GM18526 (cell line): ENCODE results near the gene LRRK2.

Source experiments
- POLR2A ChIP-seq: IDR thresholded peaks from 3 replicates; pipeline ENCODE4 v1.6.1; 2011; ENCODE audit not compliant: insufficient read length; ENCODE audit errors: extremely low read depth

The LRRK2 gene

DNA sequence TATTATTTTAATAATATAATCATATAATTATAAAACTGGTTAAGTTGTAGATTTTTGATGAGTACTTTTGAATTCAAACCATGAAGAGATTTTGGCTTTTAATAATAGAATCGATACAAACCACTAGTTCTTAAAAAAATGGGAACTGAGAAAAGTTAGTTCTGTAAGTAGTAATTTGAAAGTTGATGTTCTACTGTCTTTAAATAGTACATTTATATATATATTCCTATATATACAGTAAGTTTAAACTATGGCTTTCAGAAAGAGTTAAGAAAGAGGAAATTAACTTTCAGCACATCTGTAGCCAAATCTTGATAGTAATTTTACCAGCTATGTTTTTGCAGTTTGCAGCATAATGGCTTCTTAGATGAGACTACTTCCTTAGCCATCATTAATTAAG lies 7.8 kb downstream of the LRRK2 start:
- no peak for TF ChIP-seq POLR2A

DNA sequence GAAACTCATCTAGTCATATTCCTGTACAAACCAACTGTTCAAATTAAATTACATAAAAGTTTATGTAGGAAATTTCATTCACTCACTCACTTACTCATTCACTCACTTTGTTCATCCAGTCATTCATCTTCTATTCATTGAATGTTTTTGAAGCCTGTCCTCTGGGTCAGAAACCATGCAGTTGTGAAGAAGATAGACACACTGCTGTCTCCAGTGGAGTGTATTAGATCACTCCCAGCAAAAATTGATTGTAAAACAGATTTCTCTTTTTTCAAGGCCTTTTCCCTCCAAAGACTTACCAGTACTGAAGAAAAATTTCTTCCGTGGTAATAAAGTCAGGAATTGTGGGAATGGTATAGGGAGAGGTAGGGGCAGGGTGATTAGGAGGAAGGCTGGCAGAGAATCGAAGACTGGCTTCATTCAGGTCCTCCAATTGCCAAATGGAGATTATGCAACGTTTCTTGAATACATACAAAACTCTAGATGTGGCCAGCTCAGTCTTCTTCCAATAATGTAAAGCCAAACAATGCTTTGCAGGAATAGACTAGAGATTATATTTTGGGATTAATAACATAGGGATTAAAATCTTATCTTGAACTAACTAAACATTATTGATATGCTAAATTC lies 9.1 kb downstream of the LRRK2 start:
- no peak for TF ChIP-seq POLR2A

DNA sequence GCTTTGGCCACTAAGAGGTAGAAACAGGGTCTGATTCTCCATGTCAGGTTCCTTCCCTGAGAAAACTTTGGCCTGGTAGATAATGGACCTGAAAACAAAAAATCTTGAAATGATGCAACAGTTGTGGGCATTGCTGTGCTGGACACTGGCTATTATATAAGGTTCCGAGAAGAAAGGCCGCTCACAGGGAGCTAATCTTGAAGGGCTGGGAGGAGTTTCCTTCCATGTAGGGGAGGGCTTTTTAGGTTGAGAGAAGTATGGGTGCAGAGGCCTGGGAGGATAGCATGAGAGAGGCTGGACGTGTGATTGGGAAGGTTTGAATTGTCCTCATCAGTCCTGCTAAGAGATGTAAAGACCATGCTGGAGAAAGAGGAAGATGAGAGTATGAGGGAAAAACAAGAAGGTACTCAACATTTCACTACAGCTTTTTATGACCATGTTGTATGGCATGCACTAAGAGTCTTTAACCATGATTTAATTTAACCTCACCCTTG lies 11.6 kb downstream of the LRRK2 start:
- no peak for TF ChIP-seq POLR2A

DNA sequence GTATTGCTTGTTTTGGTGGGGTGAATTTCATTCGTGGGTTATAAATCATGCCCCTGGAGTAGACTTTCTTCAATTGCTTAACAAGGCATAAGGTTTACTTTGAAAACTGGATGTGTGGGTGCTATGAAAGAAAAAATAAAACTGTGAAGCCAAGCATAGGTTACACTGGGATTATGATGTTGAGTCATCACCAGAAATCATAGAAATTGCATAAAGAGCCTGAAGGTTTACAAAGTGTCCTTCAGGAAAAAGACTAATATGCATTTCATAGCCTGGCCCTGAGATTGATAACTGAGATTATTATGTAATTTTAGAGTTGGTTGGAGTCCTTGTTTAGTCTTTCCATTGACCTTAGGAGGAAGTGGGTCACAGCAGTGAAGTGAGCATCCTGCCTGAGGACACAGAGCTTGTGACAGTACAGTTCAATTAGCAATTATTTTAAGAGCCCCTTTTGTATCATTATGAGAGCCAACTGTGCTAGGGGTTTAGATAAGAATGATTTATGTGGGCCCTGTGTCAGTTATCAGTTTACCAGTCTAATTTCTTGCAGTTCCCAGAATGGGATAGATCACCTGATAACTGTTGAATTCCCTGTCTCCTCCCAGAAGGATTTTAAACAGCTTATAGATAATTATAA lies 13.6 kb downstream of the LRRK2 start:
- TF ChIP-seq POLR2A: no peak

DNA sequence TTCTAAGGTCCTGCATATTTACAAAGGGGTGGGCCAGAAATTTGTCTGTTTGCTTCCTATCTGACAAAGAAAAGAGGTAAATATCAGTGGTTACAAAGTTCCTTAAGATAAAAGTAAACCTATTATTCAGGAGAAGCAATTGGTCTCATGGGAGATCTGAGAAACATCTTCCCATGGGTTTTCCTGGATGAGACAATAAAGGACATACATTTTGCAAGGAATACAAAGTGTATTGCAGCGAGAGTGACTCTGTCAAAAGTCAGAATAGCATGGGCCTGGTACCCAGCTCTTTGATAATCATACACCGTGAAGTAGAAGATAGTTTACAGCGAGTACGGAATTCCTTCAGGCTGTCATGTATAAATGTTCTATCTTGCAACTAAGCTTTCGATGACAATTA lies 14.2 kb downstream of the LRRK2 start:
- TF ChIP-seq POLR2A: no peak

DNA sequence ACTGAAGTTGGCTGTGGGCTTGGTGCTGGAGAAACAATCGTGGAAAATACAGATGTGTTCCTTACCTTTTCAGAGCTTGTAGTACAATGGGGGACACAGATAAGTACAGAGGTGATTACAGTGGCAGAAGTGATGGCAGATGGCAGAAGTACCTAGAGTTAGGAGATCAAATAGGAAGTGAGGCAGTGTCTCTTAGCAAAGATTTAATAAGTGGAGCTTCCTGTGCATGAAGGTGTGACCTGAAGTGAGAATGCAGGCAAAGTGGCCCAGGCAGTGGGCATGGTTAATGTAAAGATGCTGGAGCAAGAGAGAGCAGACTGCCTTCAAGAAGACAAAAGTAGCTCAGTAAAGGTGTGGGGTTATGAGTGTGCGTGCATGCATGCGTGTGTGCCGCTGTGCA lies 16.0 kb downstream of the LRRK2 start:
- no peak for TF ChIP-seq POLR2A

DNA sequence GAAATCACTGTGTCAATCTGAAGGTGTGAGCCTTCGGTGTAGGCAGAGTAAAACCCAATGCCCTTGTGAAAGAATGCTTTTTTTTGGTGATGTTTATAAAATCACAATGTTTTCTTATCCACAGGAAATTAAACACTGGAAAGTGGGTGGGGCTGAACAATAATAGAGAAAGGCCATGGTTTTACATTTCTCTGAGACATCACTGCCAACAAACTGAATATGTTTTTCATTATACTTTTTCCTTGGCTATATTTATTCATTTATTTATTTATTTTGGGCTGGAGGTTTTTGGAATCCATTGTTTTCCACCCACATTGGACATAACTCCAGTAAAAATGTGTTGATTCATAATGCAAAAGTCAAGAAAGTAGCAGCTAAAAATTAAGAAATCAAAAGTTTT lies 16.9 kb downstream of the LRRK2 start:
- no peak for TF ChIP-seq POLR2A

DNA sequence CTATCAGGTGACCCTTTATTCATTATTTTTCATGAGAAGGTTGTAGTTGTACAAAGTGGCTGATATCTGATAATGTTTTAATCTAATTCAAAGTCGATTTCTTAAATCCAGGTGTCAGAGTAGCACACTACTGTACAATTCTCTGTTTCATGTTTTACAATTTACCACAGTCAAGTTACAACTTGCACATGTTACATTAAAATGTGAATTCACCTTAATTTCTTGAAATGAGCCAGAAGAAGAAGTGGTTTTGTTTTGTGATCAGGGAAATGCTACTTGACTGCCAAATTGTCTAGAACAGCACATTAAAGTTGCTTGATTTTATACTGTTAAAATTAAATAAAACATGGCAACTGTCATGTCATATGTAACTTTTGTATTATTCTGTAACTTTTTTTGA lies 23.2 kb downstream of the LRRK2 start:
- TF ChIP-seq POLR2A: no peak

DNA sequence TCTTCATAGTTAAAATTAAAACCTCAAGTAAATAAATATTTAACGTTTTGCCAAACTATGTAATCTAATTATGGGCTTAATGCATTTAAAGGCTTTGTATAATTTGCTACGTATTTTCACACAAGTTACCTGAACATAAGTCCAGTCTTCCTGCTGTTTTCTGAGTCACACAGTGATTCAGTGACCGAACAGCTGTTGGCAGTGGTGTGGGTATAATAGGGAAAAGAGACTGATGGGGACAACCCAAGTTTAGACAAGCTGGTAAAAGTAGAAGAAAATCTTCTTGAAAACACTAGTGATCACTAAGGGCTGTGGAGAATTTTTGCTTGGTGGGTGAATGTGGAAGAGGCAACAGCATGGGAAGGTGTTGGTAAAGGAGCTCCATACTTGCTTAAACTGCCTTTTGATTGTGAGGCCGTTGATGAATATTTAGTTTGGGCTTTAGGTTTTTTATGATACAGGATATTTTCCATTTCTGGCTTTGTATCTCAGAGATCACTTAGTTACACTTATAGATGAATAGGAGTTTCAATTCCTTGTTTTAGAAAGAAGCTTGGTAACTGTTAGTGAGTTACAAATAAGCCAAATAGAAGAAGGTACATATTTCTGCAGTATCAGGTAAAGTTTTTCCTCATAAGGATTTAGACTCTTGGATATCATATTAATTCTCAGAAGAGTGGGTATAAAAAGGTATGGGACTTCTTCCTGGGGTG lies 23.9 kb downstream of the LRRK2 start:
- no peak for TF ChIP-seq POLR2A

DNA sequence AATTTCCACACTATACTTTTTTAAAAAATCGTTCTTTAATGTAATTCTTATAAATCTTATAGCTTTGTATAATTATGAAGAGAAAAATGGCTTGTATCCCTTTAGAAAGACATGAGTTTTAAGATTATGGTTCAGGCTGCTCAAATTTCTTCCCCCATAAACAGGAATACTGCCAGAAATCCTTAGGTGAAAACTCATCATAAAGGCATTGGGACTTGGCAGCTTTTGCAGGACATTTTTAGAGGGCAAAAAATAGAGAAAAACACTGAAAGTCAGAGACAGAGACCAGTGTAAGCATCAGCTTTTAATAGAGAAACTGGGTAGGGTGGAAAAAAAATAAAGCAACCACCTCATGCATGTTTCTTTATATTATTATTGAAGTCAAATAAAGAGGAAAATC lies 29.1 kb downstream of the LRRK2 start:
- no peak for TF ChIP-seq POLR2A

DNA sequence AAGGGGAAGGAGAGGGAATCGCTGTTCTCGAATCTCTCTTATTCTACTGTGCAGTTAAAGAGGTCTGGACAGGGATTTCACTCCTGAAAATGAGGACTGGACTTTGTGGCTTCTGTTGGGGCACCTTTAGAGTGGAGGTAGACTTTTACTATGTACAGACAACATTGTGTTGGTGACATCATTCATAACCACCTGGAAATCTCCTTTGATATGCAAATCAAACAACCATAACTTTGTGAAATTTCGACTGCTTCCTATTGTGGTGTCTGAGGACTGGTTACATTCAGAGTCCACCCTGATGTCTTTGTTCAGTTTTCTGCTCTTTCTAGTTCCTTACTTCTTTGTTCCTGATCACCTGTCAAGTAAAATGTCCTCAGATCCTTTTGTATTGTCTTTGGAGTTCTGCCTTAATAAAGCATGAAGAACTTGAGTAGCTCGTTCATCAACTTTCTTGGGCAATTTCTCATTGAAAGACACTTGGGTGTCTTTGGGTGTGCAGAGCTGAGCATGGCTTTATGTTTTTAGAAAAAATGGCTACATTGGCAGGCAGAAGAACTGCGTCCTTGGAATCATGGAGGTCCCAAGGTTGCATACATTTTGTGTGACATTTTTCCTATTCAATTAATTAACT lies 29.8 kb downstream of the LRRK2 start:
- no peak for TF ChIP-seq POLR2A

DNA sequence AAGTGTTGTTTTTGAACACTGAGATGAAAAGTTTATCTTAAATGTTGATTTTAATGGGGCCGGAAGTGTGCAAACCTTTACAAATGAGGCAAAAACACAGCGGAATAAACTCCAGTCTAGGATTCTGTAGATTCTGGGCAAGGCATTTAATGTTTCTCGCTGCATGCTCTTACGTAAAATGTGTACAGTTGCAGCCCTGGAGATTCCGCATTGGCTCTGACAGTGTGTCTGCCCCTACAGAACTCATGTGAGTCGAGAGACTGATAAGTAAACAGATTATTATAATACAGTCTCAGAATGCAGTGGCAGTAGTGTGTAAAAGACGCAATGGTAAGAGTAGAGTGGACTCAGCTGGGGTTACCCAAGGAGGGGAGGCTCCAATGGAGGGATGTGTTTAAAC lies 33.6 kb downstream of the LRRK2 start:
- TF ChIP-seq POLR2A: no peak

DNA sequence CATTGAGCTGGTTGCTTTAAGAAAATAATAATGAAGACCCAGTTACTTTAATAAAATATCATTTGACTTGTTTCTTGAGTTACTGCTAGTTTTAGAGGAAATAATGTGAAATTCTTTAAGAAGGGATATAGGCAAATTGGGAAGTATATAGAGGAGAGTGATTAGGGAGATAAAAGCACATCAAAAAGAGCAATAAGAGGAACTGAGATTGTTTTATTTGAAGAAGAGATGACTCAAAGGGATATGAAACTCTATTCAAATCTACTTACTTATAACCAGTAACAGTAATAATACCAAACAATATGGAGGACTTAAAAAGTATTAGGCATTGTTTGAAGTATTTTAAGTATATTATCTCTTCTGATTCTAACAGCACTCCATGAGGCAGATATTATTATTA lies 37.1 kb downstream of the LRRK2 start:
- no peak for TF ChIP-seq POLR2A

DNA sequence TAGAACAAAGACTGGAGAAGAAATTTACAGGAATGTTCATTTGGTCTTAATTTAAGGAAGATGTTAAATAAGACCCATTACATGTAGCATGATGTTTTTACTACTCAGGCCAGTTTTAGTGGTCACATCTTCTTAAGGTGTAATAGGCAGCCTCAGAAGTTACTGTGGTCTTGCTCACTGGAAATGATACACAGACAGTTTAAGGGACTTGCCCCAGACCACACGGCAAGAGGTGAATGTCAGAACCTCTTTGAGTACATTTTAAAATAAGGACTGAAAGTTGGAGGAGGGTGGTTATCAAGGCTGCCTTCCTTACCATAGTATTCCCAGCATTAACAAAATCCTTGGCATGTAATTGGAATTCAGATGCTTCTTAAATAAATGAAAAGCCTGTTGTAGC lies 37.9 kb downstream of the LRRK2 start:
- TF ChIP-seq POLR2A: no peak

DNA sequence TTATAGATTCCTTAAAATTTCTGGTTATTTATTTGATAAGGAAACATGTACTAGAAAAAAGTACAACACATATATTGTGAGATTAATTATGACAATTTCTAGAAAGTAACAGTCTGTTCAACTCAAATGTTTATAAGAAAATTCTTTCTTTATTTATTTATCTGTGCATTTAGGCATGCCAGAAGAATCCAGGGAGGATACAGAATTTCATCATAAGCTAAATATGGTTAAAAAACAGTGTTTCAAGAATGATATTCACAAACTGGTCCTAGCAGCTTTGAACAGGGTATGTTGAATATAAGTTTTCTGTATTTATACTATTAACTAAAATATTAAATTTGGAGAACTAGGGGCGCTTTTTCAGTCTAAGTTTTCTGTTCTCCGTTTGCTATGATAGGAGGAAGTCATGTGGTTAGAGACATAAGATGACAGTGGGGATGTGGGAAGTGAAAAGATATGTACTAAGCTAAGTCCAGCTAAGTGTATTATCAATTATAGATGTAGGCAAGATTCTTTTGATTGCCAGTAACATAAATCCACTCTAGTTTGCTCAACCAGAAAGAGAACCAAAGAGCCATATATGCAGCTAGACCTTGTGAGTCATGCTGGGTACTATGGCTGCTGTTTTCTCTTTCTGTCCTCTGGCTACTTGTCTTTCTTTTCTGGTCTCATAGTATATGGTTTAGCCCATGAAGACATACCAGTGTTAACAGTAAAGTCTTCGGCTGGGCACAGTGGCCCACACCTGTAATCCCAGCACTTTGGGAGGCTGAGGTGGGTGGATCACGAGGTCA lies 39.0 kb downstream of the LRRK2 start:
- TF ChIP-seq POLR2A: no peak
